Ovary (tissue), 3 donors: ENCODE measurements around the gene CCDC12.

Experiments
- EP300 ChIP-seq: sonication (generic); formaldehyde crosslinking; IDR thresholded peaks from one replicate; pipeline ENCODE4 v1.6.1; 2017; ENCODE audit warnings: antibody characterized with exemption
- TF ChIP-seq, protein P1 (sequence below), 3 donors: fragments of 450-650 bp in 2 of 3; fragments of 200-600 bp in 1 of 3; IDR thresholded peaks; one replicate each; pipeline versions ENCODE4 v1.5.1 to v1.8.0; 2016 to 2022; ENCODE audit warnings: antibody characterized with exemption in 3 of 3, mild to moderate bottlenecking in 1 of 3
- donor health status: DM: no; HTN: no; CAD: no.

DNA sequence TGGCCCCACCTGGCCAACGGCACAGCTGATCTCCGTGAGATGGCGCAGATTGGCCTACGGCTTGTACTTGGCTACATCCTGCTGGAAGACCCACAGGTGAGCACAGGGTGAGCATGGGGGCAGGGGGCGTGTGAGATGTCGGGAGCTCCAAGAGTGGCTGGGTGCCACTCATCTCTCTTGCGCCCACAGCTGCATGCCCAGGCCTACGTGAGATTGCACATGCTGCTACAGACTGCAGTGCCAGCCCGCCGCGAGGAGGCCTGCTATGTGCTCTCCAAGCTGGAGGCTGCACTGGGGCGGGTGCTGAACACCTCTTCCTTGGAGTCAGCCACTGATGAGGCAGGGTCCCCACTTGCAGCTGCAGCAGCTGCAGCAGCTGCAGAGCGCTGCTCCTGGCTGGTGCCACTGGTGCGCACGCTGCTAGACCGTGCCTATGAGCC, 25.2 kb upstream of the CCDC12 start:
- TF ChIP-seq, protein P1, sequence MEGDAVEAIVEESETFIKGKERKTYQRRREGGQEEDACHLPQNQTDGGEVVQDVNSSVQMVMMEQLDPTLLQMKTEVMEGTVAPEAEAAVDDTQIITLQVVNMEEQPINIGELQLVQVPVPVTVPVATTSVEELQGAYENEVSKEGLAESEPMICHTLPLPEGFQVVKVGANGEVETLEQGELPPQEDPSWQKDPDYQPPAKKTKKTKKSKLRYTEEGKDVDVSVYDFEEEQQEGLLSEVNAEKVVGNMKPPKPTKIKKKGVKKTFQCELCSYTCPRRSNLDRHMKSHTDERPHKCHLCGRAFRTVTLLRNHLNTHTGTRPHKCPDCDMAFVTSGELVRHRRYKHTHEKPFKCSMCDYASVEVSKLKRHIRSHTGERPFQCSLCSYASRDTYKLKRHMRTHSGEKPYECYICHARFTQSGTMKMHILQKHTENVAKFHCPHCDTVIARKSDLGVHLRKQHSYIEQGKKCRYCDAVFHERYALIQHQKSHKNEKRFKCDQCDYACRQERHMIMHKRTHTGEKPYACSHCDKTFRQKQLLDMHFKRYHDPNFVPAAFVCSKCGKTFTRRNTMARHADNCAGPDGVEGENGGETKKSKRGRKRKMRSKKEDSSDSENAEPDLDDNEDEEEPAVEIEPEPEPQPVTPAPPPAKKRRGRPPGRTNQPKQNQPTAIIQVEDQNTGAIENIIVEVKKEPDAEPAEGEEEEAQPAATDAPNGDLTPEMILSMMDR (IDR thresholded peaks at IDR 0.05), result no peak
- no peak for TF ChIP-seq EP300
